Stimulated activated CD4-positive, alpha-beta T cell treated with anti-CD3 and anti-CD28 coated beads, Interleukin-15, amount 100 ng/mL, for 1 hour (primary cell): Measurements from ENCODE around the gene NID2.
A peak's percentile ranks its signal among the peaks of the same experiment; 100 is the strongest.

Source experiments
- DNase-seq, 2 donors: peaks; one replicate each; pipeline ENCODE4 v3.0.0-alpha.2; 2020; ENCODE audit warnings: low read depth in 1 of 2, low spot score in 1 of 2

Gene NID2

GRCh38 chr14:52003324-52003723, 65.5 kb downstream of the NID2 start:
- no peak for DNase-seq

GRCh38 chr14:52002542-52002941, 66.3 kb downstream of the NID2 start:
- DNase-seq, result no peak

GRCh38 chr14:52000696-52001095, 68.2 kb downstream of the NID2 start:
- no peak for DNase-seq

GRCh38 chr14:52000019-52000582, 68.8 kb downstream of the NID2 start:
- DNase-seq, result no peak

GRCh38 chr14:51999084-51999483, 69.8 kb downstream of the NID2 start:
- DNase-seq, result no peak

GRCh38 chr14:51998348-51998747, 70.5 kb downstream of the NID2 start:
- no peak for DNase-seq

GRCh38 chr14:51996148-51996746, 72.6 kb downstream of the NID2 start:
- DNase-seq, result no peak

GRCh38 chr14:51993285-51993920, 75.5 kb downstream of the NID2 start:
- no peak for DNase-seq

- DNase-seq, result no peak
These were observed 78.4 kb downstream of the NID2 start for GRCh38 chr14:51990488-51990887.

GRCh38 chr14:51989293-51990234, 79.3 kb downstream of the NID2 start, which contains the start of gene RTRAF:
Gene RTRAF, plus strand, starts transcription at chr14:51989546. Its CDS starts 94 bp downstream, at chr14:51989640.
- peak; percentile 79 to 88 for DNase-seq

GRCh38 chr14:51988221-51988620, 80.6 kb downstream of the NID2 start:
- DNase-seq, result no peak

- no peak for DNase-seq
These were observed 87.5 kb downstream of the NID2 start for GRCh38 chr14:51981218-51981854.

- DNase-seq, result peak; percentile 56 to 72
These were observed 89.7 kb downstream of the NID2 start for GRCh38 chr14:51979088-51979709.

- DNase-seq, result no peak
These were observed 90.2 kb downstream of the NID2 start for GRCh38 chr14:51978681-51979085.

- no peak for DNase-seq
These were observed 91.8 kb downstream of the NID2 start for GRCh38 chr14:51977075-51977474.

GRCh38 chr14:51972566-51972965, 96.3 kb downstream of the NID2 start:
- DNase-seq, result no peak

GRCh38 chr14:51969852-51970540, 98.9 kb downstream of the NID2 start:
- no peak for DNase-seq

GRCh38 chr14:51967521-51967920, 101.3 kb downstream of the NID2 start:
- DNase-seq, result no peak

- no peak for DNase-seq
These were observed 105.6 kb downstream of the NID2 start for GRCh38 chr14:51963286-51963685.

GRCh38 chr14:51962711-51963110, 106.1 kb downstream of the NID2 start:
- DNase-seq, result no peak
